ENCODE measurements around the gene BTBD9. TPM values are rescaled to one million over a fixed set of nuclear protein-coding genes. Genes with fewer than 3 reads are reported as not detected.

Gene BTBD9
- total RNA-seq, 1 donor from 2014 or later, result 18.1 TPM

- H3K4me3 Mint-ChIP-seq (ENCODE audit: unreplicated experiment), result no peak overlapping the region
- no peaks in the 10 kb centered on the region for H3K27me3 Mint-ChIP-seq (ENCODE audit: unreplicated experiment)
- DNase-seq (ENCODE audit: extremely low spot score, unreplicated experiment), result no peak
These were observed 520.2 kb downstream of the BTBD9 start for GRCh38 chr6:38119516-38119915.

GRCh38 chr6:38118791-38119365 is 520.9 kb downstream of the BTBD9 start:
- no peak for DNase-seq (ENCODE audit: extremely low spot score, unreplicated experiment)
- no peak overlapping the region for H3K4me3 Mint-ChIP-seq (ENCODE audit: unreplicated experiment)
- H3K27ac Mint-ChIP-seq (ENCODE audit: unreplicated experiment), result no peak overlapping the region
- H3K9me3 Mint-ChIP-seq (ENCODE audit: unreplicated experiment), result no peaks in the 10 kb centered on the region
- H3K36me3 Mint-ChIP-seq (ENCODE audit: unreplicated experiment), result peaks cover 28% of the 10 kb centered on the region
- H3K27me3 Mint-ChIP-seq (ENCODE audit: unreplicated experiment), result no peaks in the 10 kb centered on the region
- TF ChIP-seq CTCF (IDR thresholded peaks at IDR 0.05), result no peak
- peaks cover 12% of the 10 kb centered on the region for H3K4me1 Mint-ChIP-seq (ENCODE audit: unreplicated experiment)

More at GRCh38 chr6:38119516-38119915, 520.2 kb downstream of the BTBD9 start:
- H3K4me1 Mint-ChIP-seq (ENCODE audit: unreplicated experiment), result peaks cover 12% of the 10 kb centered on the region
- no peak for TF ChIP-seq CTCF (IDR thresholded peaks at IDR 0.05)
- no peaks in the 10 kb centered on the region for H3K9me3 Mint-ChIP-seq (ENCODE audit: unreplicated experiment)
- no peak overlapping the region for H3K27ac Mint-ChIP-seq (ENCODE audit: unreplicated experiment)
- H3K36me3 Mint-ChIP-seq (ENCODE audit: unreplicated experiment), result peaks cover 28% of the 10 kb centered on the region

Other genes starting within 250 kb of the BTBD9 start
- gene GLO1, start 63.2 kb upstream of the BTBD9 start, total RNA-seq, result 80.8 and 81.6 TPM in 2 replicates
- gene DNAH8, start 75.4 kb upstream of the BTBD9 start, total RNA-seq, result 0.21 and 0.24 TPM in 2 replicates

Data from osteocyte (in vitro differentiated cells).